ENCODE results near the gene NTM.

Gene NTM

GRCh38 chr11:132080127-132080526 is 709.7 kb downstream of the NTM start:
- Histone ChIP-seq H3K4me1 (ENCODE audit: insufficient read depth, low read length, severe bottlenecking) (no peaks in the 10 kb centered on the region), H4K20me1 (ENCODE audit: insufficient read depth, low read length) (no peaks in the 10 kb centered on the region), H3K9me2 (ENCODE audit: low read depth, low read length) (no peaks in the 10 kb centered on the region), H3K9ac (ENCODE audit: low read length) (no peak overlapping the region), H3K79me2 (ENCODE audit: insufficient read depth, low read length) (no peaks in the 10 kb centered on the region), H3K27ac (ENCODE audit: low read depth, low read length, poor library complexity, severe bottlenecking) (no peak overlapping the region), H3K27me3 (ENCODE audit: insufficient read depth, low read length) (no peaks in the 10 kb centered on the region), H3K4me2 (ENCODE audit: low read length) (no peak overlapping the region), H3K4me3 (ENCODE audit: low read depth, low read length, poor library complexity, severe bottlenecking) (no peak overlapping the region), H2AFZ (ENCODE audit: low read length) (no peak overlapping the region), H3K9me3 (ENCODE audit: low read length) (no peaks in the 10 kb centered on the region), H3K36me3 (ENCODE audit: insufficient read depth, low read length) (no peaks in the 10 kb centered on the region), H3F3A (ENCODE audit: insufficient read depth, low read length) (no peaks in the 10 kb centered on the region)
- TF ChIP-seq EZH2 (IDR thresholded peaks at IDR 0.05; ENCODE audit: borderline replicate concordance, low read length), result no peak
- TF ChIP-seq CTCF (IDR thresholded peaks at IDR 0.05; ENCODE audit: low read length), result no peak

- no peaks in the 10 kb centered on the region for H3K27me3 ChIP-seq (ENCODE audit: insufficient read depth, low read length)
- no peak overlapping the region for H3K4me2 ChIP-seq (ENCODE audit: low read length)
- H3K9me3 ChIP-seq (ENCODE audit: low read length), result no peaks in the 10 kb centered on the region
- H3K4me1 ChIP-seq (ENCODE audit: insufficient read depth, low read length, severe bottlenecking), result no peaks in the 10 kb centered on the region
- H2AFZ ChIP-seq (ENCODE audit: low read length), result no peak overlapping the region
- no peak overlapping the region for H3K27ac ChIP-seq (ENCODE audit: low read depth, low read length, poor library complexity, severe bottlenecking)
- no peaks in the 10 kb centered on the region for H3K9me2 ChIP-seq (ENCODE audit: low read depth, low read length)
- no peaks in the 10 kb centered on the region for H3K79me2 ChIP-seq (ENCODE audit: insufficient read depth, low read length)
- TF ChIP-seq CTCF (IDR thresholded peaks at IDR 0.05; ENCODE audit: low read length) (no peak), EZH2 (IDR thresholded peaks at IDR 0.05; ENCODE audit: borderline replicate concordance, low read length) (no peak)
- H3F3A ChIP-seq (ENCODE audit: insufficient read depth, low read length), result no peaks in the 10 kb centered on the region
- no peak overlapping the region for H3K9ac ChIP-seq (ENCODE audit: low read length)
- H3K4me3 ChIP-seq (ENCODE audit: low read depth, low read length, poor library complexity, severe bottlenecking), result no peak overlapping the region
- no peaks in the 10 kb centered on the region for H4K20me1 ChIP-seq (ENCODE audit: insufficient read depth, low read length)
- no peaks in the 10 kb centered on the region for H3K36me3 ChIP-seq (ENCODE audit: insufficient read depth, low read length)
Measured at GRCh38 chr11:132082566-132082965, 712.2 kb downstream of the NTM start.

DNA sequence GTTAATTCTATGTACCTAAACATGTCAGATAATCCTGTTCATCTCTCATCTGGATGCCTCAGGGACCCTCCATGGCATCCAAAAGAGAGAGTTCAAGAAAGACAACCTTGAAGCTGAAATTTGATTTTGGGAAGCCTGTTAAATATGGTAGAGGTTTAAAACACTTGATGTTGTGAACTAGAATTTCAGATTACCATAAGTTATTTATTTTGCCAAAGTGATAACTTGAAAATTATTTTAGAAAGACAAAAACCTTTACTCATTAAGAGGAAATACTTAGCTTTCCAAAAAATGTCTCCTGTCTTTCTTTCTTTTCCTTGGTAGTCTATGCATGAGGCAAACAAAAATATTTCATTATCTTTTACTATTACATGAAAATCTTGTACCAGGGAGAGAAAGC is 714.0 kb downstream of the NTM start:
- no peaks in the 10 kb centered on the region for H3K4me1 ChIP-seq (ENCODE audit: insufficient read depth, low read length, severe bottlenecking)
- no peak overlapping the region for H3K4me2 ChIP-seq (ENCODE audit: low read length)
- H3K9me3 ChIP-seq (ENCODE audit: low read length), result no peaks in the 10 kb centered on the region
- no peak overlapping the region for H3K9ac ChIP-seq (ENCODE audit: low read length)
- no peaks in the 10 kb centered on the region for H3F3A ChIP-seq (ENCODE audit: insufficient read depth, low read length)
- no peaks in the 10 kb centered on the region for H3K9me2 ChIP-seq (ENCODE audit: low read depth, low read length)
- no peaks in the 10 kb centered on the region for H3K27me3 ChIP-seq (ENCODE audit: insufficient read depth, low read length)
- no peak for TF ChIP-seq CTCF (IDR thresholded peaks at IDR 0.05; ENCODE audit: low read length)
- TF ChIP-seq EZH2 (IDR thresholded peaks at IDR 0.05; ENCODE audit: borderline replicate concordance, low read length), result no peak
- no peak overlapping the region for H3K4me3 ChIP-seq (ENCODE audit: low read depth, low read length, poor library complexity, severe bottlenecking)
- H4K20me1 ChIP-seq (ENCODE audit: insufficient read depth, low read length), result no peaks in the 10 kb centered on the region
- no peaks in the 10 kb centered on the region for H3K79me2 ChIP-seq (ENCODE audit: insufficient read depth, low read length)
- no peak overlapping the region for H3K27ac ChIP-seq (ENCODE audit: low read depth, low read length, poor library complexity, severe bottlenecking)
- no peaks in the 10 kb centered on the region for H3K36me3 ChIP-seq (ENCODE audit: insufficient read depth, low read length)
- H2AFZ ChIP-seq (ENCODE audit: low read length), result no peak overlapping the region

Data from OCI-LY1 (cell line).